Tibial artery (tissue), 4 donors: ENCODE data around the gene RAB25.

Experiments
- DNase-seq, 2 donors: peaks; one replicate each; pipeline ENCODE4 v3.0.0-alpha.2; 2019
- H3K27ac ChIP-seq, 2 donors: fragments of 200-600 bp; sonication (generic) in 1 of 2; 1 replicate in 1 of 2; 2 replicates in 1 of 2; pipeline ENCODE4 v1.5.1; 2018 to 2019; ENCODE audit warnings: mild to moderate bottlenecking in 1 of 2
- H3K27me3 ChIP-seq, 2 donors: fragments of 200-600 bp; sonication (generic) in 1 of 2; one replicate each; pipeline versions ENCODE4 v1.5.1 to v1.6.0; 2016 to 2019
- H3K36me3 ChIP-seq, 3 donors: fragments of 200-600 bp; sonication (generic) in 2 of 3; one replicate each; pipeline ENCODE4 v1.5.1; 2016 to 2019; ENCODE audit warnings: mild to moderate bottlenecking in 2 of 3
- H3K4me1 ChIP-seq, 4 donors: fragments of 200-600 bp; sonication (generic) in 2 of 4; 1 replicate in 3 of 4; 2 replicates in 1 of 4; pipeline ENCODE4 v1.5.1; 2016 to 2019
- H3K4me3 ChIP-seq, 2 donors: fragments of 200-600 bp; sonication (generic) in 1 of 2; 1 replicate in 1 of 2; 2 replicates in 1 of 2; pipeline ENCODE4 v1.5.1; 2018 to 2019; ENCODE audit warnings: mild to moderate bottlenecking in 2 of 2
- H3K9me3 ChIP-seq, 3 donors: fragments of 200-600 bp; sonication (generic) in 1 of 3; one replicate each; pipeline ENCODE4 v1.5.1; 2016 to 2019
- CTCF ChIP-seq, 2 experiments: fragments of 200-600 bp in 1 of 2; fragments of 450-650 bp in 1 of 2; IDR thresholded peaks; one replicate each; pipeline ENCODE4 v1.5.1; 2017 to 2019; ENCODE audit warnings: antibody characterized with exemption in 2 of 2, mild to moderate bottlenecking in 1 of 2, moderate library complexity in 1 of 2
- intact Hi-C: fragments of 100-400 bp; cut with DNase I; formaldehyde crosslinking; loops from one replicate; pipeline ENCODE4 v1.15.0; 2023; ENCODE audit warnings: low total_unique reads

The RAB25 gene

GRCh38 chr1:156077430-156077760 lies 16.4 kb downstream of the RAB25 start:
- no peak for DNase-seq
- Histone ChIP-seq H3K27ac (no peak overlapping the region), H3K4me1 (peaks cover 0 to 13% (median 8%) of the 10 kb centered on the region in 4 donors), H3K36me3 (no peaks in the 10 kb centered on the region), H3K4me3 (no peak overlapping the region), H3K9me3 (no peaks in the 10 kb centered on the region), H3K27me3 (peaks cover 0 to 26% of the 10 kb centered on the region in 2 donors)
- intact Hi-C loops = no loop called here
- TF ChIP-seq CTCF (IDR thresholded peaks at IDR 0.05) = no peak

DNA sequence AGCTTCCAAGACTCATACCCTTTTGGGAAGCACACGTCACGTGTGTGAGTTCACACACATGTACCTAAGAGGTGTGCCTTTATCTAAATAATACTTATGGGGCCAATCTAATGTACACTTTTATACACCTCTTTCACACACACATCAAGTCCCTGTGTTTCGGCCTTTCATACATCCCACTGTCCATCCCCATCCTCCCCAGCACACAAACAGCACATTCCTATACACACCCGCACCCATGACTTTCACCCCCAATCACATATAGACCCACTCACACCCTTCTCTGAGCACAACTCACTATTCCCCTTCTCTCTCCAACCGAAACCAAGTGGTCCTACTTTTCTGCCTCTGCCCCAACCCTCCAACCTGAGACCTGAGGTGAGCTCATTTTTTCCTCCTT lies 17.8 kb downstream of the RAB25 start:
- H3K27me3 ChIP-seq = peaks cover 0 to 26% of the 10 kb centered on the region in 2 donors
- DNase-seq = no peak
- TF ChIP-seq CTCF (IDR thresholded peaks at IDR 0.05) = no peak
- H3K27ac ChIP-seq = no peak overlapping the region
- H3K9me3 ChIP-seq = no peaks in the 10 kb centered on the region
- intact Hi-C loops = no loop called here
- H3K4me3 ChIP-seq = no peak overlapping the region
- H3K36me3 ChIP-seq = no peaks in the 10 kb centered on the region
- peaks cover 0 to 23% (median 14%) of the 10 kb centered on the region in 4 donors for H3K4me1 ChIP-seq

DNA sequence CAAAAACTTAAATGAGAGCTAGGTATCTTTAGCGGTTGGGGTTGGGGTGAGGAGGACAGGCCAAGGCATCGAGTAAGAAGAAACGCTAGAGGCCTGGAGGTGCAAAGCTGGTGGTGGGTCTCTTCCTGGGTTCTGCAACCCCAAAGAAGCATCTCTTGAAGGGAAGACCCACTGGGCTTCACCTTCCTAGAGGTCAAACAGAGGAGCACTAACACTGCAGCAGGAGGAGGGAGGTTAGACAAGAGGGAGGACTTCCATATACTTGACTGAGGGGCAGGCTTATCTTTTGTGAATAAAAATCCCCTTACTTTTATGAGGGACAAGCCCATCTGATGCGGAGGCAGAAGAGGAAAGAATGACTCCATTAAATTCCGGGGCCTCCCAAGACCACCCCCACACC lies 18.8 kb downstream of the RAB25 start:
- Histone ChIP-seq H3K9me3 (no peaks in the 10 kb centered on the region), H3K27ac (no peak overlapping the region), H3K36me3 (no peaks in the 10 kb centered on the region), H3K4me1 (peaks cover 0 to 23% (median 14%) of the 10 kb centered on the region in 4 donors), H3K27me3 (peaks cover 0 to 26% of the 10 kb centered on the region in 2 donors), H3K4me3 (no peak overlapping the region)
- intact Hi-C loops = no loop called here
- no peak for TF ChIP-seq CTCF (IDR thresholded peaks at IDR 0.05)
- DNase-seq = no peak

- Histone ChIP-seq H3K27me3 (peaks cover 0 to 26% of the 10 kb centered on the region in 2 donors), H3K4me1 (peaks cover 0 to 23% (median 14%) of the 10 kb centered on the region in 4 donors), H3K4me3 (no peak overlapping the region), H3K9me3 (no peaks in the 10 kb centered on the region), H3K36me3 (no peaks in the 10 kb centered on the region), H3K27ac (no peak overlapping the region)
- no peak for TF ChIP-seq CTCF (IDR thresholded peaks at IDR 0.05)
- DNase-seq = no peak
- intact Hi-C loops = no loop called here
Measured at GRCh38 chr1:156080241-156080862, 19.4 kb downstream of the RAB25 start.

GRCh38 chr1:156080863-156081179 lies 19.9 kb downstream of the RAB25 start:
- no peak overlapping the region for H3K27ac ChIP-seq

More at GRCh38 chr1:156080863-156081179, 19.9 kb downstream of the RAB25 start:
- H3K27me3 ChIP-seq = peaks cover 0 to 26% of the 10 kb centered on the region in 2 donors
- H3K9me3 ChIP-seq = no peaks in the 10 kb centered on the region
- H3K36me3 ChIP-seq = no peaks in the 10 kb centered on the region
- no peak for DNase-seq
- intact Hi-C loops = no loop called here
- TF ChIP-seq CTCF (IDR thresholded peaks at IDR 0.05) = no peak
- no peak overlapping the region for H3K4me3 ChIP-seq
- peaks cover 0 to 23% (median 14%) of the 10 kb centered on the region in 4 donors for H3K4me1 ChIP-seq
